Measurements from ENCODE around the gene TRIM56. TPM values are rescaled to one million over a fixed set of nuclear protein-coding genes. Genes with fewer than 3 reads are reported as not detected.
A peak's percentile ranks its signal among the peaks of the same experiment; 100 is the strongest.

Gene TRIM56
- total and polyA plus RNA-seq, 3 donors from 2014 or later = 8.7 to 20.4 (median 15.3) TPM

- TF ChIP-seq POLR2A (IDR thresholded peaks at IDR 0.05) (no peak), CTCF (IDR thresholded peaks at IDR 0.05) (no peak)
- 86 to 90% methylated on average over 11 of the region's 11 CpGs for WGBS, 2 donors
- no peaks in the 10 kb centered on the region for H3K27me3 ChIP-seq
- peak overlapping the region; percentile 82 to 92 for H3K27ac ChIP-seq
- H3K36me3 ChIP-seq (ENCODE audit: low read depth, missing control alignments) = no peaks in the 10 kb centered on the region
- H3K4me3 ChIP-seq = no peak overlapping the region
- no peak for DNase-seq
- H3K9me3 ChIP-seq = no peaks in the 10 kb centered on the region
- intact Hi-C loops (cut with DNase I; ENCODE audit: low total_unique reads) = no loop called here
- peaks cover 25% of the 10 kb centered on the region for H3K4me1 ChIP-seq
Measured at GRCh38 chr7:101113836-101114235, 28.6 kb downstream of the TRIM56 start.

- no peak for TF ChIP-seq CTCF (IDR thresholded peaks at IDR 0.05)
- no peak for TF ChIP-seq POLR2A (IDR thresholded peaks at IDR 0.05)
Measured at GRCh38 chr7:101114492-101114891, 29.2 kb downstream of the TRIM56 start.

GRCh38 chr7:101115215-101115614, 29.9 kb downstream of the TRIM56 start:
- H3K4me3 ChIP-seq = no peak overlapping the region
- WGBS, 2 donors = 93% methylated on average over 3 of the region's 3 CpGs
- TF ChIP-seq CTCF (IDR thresholded peaks at IDR 0.05) = no peak
- TF ChIP-seq POLR2A (IDR thresholded peaks at IDR 0.05) = no peak
- H3K9me3 ChIP-seq = no peaks in the 10 kb centered on the region
- intact Hi-C loops (cut with DNase I; ENCODE audit: low total_unique reads) = no loop called here
- H3K27ac ChIP-seq = peak overlapping the region; percentile 36 to 92
- no peak for DNase-seq
- no peaks in the 10 kb centered on the region for H3K27me3 ChIP-seq
- H3K36me3 ChIP-seq (ENCODE audit: low read depth, missing control alignments) = no peaks in the 10 kb centered on the region
- peaks cover 30% of the 10 kb centered on the region for H3K4me1 ChIP-seq

More at GRCh38 chr7:101114492-101114891, 29.2 kb downstream of the TRIM56 start:
- no peak for DNase-seq
- 50 to 58% methylated on average over 6 to 8 of the region's 8 CpGs for WGBS, 2 donors
- intact Hi-C loops (cut with DNase I; ENCODE audit: low total_unique reads) = no loop called here
- H3K27me3 ChIP-seq = no peaks in the 10 kb centered on the region
- no peaks in the 10 kb centered on the region for H3K36me3 ChIP-seq (ENCODE audit: low read depth, missing control alignments)
- H3K4me3 ChIP-seq = no peak overlapping the region
- peak overlapping the region; percentile 36 to 92 for H3K27ac ChIP-seq
- H3K9me3 ChIP-seq = no peaks in the 10 kb centered on the region
- peaks cover 25% of the 10 kb centered on the region for H3K4me1 ChIP-seq

GRCh38 chr7:101116898-101117297, 31.6 kb downstream of the TRIM56 start:
- Histone ChIP-seq H3K4me1 (peaks cover 38% of the 10 kb centered on the region), H3K9me3 (no peaks in the 10 kb centered on the region), H3K27me3 (no peaks in the 10 kb centered on the region), H3K36me3 (ENCODE audit: low read depth, missing control alignments) (no peaks in the 10 kb centered on the region), H3K4me3 (no peak overlapping the region), H3K27ac (peak overlapping the region; percentile 55 to 92)
- no peak for DNase-seq
- intact Hi-C loops (cut with DNase I; ENCODE audit: low total_unique reads) = no loop called here
- WGBS, 2 donors = 62 to 75% methylated on average over 10 of the region's 10 CpGs
- TF ChIP-seq CTCF (IDR thresholded peaks at IDR 0.05) (no peak), POLR2A (IDR thresholded peaks at IDR 0.05) (no peak)

- H3K27me3 ChIP-seq = no peaks in the 10 kb centered on the region
- intact Hi-C loops (cut with DNase I; ENCODE audit: low total_unique reads) = no loop called here
- no peak for TF ChIP-seq POLR2A (IDR thresholded peaks at IDR 0.05)
- no peak for TF ChIP-seq CTCF (IDR thresholded peaks at IDR 0.05)
- DNase-seq = no peak
- H3K27ac ChIP-seq = peak overlapping the region in 1 of 2 donors; percentile 92
- H3K9me3 ChIP-seq = no peaks in the 10 kb centered on the region
- WGBS, 2 donors = 90 to 94% methylated on average over 3 of the region's 3 CpGs
- H3K36me3 ChIP-seq (ENCODE audit: low read depth, missing control alignments) = no peaks in the 10 kb centered on the region
- no peak overlapping the region for H3K4me3 ChIP-seq
- H3K4me1 ChIP-seq = peaks cover 41% of the 10 kb centered on the region
Measured at GRCh38 chr7:101118856-101119255, 33.6 kb downstream of the TRIM56 start.
